ENCODE measurements around the gene GHRHR.

The GHRHR gene

DNA sequence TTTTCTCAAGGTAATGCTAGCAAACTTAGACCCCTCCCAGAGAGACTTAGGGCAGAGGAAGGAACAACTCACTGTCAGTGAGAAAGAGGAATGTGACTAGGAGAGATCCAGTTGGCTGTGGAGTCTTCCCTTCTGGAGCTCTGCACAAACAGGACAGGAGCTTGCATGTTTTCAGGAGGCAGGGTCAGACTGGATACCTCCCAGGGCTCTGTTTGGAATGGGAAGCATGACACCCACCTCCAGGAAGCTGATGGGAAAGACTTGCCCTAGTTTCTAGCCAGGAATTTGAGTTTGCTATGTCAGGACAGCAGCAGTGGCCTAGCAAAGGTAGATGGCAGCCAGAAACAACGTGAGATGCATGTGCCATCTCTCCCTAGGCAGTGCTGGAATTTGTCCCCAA, 40.6 kb downstream of the GHRHR start:
- no peak for DNase-seq (ENCODE audit: low read depth, low spot score)

DNA sequence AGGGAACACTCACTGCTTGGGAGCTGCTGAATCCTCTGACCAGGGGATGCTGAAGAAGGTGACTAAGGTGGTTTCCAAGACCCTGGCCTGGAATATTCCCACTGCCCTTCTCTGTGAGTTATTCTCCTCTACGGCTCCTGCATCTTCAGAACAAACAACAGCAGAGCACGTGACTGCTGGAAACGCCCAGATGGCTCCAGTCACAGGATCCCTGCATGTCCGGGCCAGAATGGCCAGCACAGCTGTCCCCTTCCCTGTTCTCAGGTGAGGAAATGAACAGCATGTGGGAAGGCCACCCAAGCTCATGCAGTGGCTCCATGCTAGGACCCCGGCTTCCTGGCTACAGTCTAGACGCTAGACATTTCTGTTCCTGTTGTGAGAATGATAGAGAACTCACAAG, 43.1 kb downstream of the GHRHR start:
- no peak for DNase-seq (ENCODE audit: low read depth, low spot score)

DNA sequence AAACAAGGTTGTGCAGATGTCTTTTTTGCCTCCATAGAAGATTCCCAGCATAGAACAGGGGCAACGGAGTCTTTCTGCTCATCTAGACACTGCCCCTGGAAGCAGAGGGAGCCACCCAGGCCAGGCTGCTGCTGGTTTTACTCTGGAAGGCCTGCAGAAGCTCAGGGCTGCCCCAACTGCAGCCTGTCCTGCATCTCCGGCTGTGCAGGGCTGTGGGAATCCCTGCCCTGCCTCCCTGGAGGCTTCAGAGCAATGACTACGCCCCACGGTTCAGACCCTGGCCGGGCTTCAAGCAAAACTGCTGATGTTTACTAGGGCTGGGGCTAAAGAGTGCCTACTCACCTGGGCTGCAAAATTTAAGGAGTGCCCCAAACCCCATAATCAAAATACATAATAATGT, 43.9 kb downstream of the GHRHR start:
- DNase-seq (ENCODE audit: low read depth, low spot score), result no peak

DNA sequence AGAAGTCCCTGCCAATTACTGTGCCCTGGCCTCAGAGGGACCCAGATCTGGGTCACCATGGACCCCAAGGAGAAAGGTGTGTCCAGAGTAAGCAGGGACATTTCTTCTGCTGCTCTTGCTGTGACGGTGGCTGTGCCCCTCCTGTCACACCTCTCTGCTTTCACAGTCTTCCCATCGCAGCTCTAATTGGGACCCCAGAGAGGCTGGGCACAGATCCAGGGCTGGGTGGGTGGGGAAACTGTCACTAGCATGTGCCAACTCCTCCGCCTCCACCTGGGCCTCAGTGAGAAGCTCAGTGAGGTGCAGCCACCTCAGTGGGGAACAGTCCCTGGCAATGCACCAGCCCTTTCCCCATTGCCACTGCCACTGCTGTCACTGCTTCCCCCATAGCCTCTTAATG, 51.1 kb downstream of the GHRHR start:
- no peak for DNase-seq (ENCODE audit: low read depth, low spot score)

DNA sequence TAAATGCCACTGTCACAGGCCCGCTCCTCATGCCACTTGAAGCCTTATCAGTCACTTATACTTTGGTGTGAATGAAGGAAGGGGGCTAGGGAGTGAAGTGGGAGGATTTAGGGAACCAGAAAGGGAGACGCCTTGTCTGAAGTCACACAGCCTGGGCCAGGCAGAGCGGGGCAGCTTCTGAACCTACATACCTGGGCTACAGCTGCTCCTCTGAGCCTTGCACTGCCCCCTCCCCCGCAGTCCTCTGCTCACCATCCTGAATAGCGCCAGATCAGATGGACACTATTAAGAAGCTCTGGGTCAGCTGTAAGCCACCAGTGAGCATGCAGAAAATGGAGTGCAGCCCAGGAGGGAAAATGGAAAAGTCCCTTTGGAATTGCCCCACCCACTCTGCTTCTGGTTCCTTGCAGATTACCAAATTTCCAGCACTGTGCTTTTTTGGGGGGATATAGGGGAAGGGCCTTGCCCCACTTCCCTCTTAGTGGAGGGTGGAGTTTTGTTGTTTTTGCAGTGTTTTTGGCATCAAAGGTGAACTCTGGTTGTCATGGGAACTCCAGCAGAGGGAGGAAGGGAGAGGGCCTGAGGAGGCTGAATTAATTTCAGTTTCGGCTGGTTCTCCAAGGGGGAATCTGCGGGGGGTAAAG, 53.4 kb downstream of the GHRHR start:
- no peak for DNase-seq (ENCODE audit: low read depth, low spot score)

DNA sequence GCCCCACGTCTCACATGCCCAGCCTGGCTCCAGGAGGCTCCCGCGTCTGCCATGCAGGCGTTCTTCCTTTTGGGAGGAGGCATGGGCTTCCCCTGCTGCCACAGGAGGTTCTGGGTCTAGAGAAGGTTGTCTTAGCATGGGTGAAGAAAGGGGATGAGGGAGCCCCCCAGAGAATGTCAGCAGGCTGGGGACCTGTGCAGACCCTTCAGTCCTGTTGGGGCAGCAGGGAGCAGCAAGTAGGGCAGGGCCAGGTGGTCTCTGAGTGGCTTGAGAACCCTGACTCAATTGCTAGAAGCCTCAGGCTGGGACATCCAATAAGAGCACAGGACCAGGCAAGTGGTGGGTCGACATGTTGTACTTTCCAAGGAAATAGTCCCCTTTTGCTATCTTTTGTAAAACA, 54.0 kb downstream of the GHRHR start:
- DNase-seq (ENCODE audit: low read depth, low spot score), result no peak

DNA sequence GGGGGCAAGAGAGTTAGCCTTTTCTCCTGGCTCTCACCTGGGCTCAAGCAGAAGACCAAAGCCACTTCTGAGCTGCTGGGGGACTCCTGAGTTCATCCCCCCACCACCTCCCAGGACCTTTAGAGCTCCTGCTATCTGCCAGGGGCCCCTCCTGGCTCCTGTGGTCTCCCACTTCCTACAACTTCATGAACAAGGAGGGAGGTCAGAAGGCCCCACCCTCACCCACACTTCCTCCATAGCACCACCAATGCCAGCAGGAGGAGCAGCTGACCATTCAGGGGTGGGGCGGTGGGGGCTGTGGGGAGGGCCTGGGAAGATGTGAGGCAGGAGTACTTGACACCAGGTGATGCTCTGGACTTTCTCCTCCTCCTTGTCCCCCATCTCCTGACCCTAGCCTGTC, 55.8 kb downstream of the GHRHR start:
- no peak for DNase-seq (ENCODE audit: low read depth, low spot score)

DNA sequence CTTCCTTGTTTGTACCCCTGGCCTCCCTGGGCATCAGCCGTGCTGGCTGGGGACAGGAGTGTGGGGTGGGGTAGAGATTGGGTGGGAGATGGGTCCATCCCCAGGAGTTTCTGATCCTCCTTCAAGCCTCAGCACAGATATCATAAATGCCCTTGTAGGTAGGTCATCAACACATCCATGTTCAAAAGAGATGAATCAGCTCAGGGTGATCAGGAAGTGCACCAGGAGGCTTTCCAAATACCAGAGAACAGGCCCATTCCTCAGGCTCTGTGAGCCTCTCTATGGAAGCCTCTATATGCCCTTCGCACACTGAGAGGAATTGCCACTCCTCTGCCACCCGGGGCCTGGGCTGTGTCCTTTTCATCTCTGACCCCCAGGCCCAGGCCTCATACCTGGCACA, 56.4 kb downstream of the GHRHR start:
- no peak for DNase-seq (ENCODE audit: low read depth, low spot score)

DNA sequence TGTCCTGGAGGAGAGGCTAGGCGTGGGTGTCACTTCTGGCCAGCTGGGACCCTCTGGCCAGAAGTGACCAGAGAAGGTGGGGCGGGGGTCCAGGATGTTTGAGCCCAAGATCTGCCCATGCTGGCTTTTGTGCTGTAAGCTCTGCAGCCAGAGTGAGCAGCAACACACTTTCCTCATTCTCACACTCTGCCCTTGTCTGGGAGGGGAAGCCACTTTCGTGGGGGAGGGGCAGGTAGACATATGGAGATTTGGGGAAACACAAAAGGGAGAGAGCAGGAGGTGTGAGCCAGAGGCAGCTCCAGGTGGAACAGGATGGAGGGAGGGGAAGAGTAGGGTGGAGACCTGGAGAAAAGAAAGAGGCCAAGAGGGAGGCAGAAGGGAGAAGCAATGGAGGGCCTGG, 56.9 kb downstream of the GHRHR start:
- no peak for DNase-seq (ENCODE audit: low read depth, low spot score)

DNA sequence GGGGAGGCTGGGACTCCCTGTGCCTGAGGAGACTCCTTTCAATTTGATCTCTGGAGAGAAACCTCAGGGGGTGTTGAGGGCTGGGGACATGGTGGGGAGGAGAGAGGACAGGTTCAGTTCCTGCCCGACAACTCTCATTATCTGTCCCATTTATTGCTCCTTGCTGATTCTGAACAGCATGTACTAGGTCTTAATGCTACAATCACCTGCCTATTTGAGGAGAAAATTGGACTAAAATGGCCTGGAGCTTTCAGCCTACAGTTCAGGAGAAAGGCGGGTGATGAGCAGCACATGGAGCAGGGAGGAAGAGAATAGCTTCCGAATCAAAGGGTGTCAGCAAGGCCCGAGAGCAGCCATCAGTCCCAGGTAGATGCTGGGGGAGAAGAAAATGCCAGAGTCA, 58.4 kb downstream of the GHRHR start:
- no peak for DNase-seq (ENCODE audit: low read depth, low spot score)

DNA sequence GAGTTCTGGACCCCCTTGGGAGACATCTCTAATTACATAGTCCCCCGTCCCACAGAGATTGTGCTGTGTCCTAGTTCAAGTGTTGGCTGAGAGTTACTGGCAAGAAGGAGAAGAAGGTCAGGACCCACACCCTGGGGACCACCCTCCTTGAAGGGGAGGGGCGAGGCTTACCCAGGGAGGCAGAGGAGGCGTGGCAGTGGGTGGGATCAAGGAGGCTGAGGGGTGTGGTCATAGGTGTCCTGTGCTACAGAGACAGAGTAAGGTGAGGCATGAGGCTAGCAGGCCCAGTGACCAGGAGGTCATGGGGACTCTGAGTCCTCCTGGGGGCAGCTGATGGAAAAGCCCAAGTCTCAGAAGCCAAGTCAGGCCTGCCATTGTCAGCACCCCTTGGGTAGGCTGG, 59.0 kb downstream of the GHRHR start:
- no peak for DNase-seq (ENCODE audit: low read depth, low spot score)

DNA sequence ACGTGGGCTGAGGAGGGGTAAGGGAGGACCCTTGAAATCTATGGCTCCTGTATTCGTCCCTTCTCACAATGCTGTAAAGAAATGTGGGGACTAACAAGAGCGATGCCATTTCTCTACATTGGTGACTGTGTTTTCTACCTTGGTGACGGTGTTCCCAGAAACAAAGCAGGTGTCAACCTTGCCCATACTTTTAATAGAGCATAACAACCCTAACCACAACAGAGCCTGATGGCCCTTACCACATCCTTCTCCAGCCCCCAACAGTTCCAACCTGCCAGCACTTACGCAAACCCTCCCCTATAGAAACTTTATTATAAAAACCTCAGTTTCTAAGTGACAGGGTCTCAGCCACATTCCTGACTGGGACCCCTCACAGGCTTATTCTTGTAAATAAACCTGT, 60.1 kb downstream of the GHRHR start:
- no peak for DNase-seq (ENCODE audit: low read depth, low spot score)

DNA sequence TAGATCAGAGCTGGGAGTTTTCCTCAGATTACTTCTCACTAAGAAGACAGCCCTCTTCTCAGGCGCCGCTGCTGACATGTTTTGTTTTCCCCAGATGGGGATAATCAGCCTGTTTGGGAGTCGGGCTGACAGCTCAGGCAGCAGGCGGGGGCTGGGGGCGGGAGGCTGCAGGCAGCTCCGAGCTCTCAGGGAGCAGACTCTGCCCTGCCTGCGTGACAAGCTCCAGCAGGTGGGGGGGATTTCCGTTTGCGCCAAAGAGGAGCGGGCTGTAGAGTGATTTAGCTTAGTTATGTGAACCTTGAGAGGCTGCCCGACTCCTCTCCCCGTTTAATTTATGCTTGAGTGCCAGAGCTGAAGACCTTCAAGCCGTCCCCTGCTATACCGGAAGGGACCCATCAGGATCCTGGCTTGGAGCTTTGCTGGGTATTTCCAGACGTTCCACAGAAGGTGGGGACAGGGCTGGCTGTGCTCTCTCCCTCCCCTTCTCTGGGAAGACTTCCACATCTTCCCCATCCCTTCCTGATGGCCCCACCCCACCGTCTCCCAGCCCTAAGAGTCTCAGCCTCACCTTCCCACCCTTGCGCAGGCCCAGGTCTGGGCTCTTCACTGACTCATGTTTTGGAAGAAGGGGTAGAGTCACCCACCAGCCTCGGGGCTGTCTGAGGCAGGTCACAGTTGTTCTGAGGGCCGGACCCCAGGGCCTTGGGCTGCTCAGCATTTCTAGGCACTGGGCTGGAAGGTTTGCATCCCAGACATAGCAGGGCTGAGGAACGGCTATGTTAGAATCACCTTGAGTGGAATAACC, 63.6 kb downstream of the GHRHR start:
- peak; percentile 69 for DNase-seq (ENCODE audit: low read depth, low spot score)

DNA sequence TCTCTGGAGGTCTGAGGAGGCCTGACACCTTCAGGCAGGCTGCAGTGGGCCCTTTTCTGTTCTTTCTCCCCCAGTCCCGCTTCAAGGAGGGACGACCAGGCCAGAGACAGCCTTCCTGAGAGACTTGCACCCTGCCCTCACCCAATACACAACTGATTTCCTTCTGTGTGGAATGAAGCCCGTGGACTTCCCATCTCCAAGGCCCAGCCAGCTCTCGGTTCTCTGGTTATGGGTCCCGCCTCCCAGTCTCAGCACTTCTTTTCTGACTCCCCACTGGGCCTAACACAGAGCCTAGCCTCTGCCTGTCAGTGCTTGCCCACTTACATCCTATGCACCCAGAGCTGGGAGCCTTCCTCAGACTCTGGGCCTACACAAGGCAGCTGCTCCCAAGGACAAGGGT, 64.3 kb downstream of the GHRHR start:
- DNase-seq (ENCODE audit: low read depth, low spot score), result no peak

DNA sequence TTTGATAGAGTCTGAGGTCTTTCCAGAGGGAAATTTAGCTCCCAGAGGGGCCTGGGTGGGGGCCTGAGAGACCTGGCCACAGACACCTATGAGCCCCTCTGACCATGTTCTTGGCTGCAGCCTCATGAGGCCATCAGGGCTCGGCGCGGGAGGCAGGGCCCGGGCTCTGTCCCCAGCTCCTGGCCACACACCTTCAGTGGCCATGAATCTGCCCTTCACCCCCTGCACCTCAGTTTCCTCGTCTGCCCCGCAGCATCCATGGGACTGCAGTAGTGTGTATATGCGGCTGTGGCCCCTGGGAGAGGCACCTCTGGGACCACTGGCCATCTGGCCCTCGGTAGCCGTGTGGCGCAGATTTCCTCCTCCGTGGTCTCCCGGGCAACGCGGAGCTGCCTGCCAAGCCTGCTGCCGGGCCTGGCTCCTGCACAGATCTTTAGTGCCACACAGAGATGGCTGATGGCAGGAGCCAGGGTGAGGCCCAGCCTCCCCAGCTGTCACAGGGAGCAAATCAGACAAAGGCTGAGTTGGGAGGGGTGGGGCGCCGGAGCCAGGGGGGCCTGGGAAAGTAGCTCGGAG, 64.8 kb downstream of the GHRHR start:
- no peak for DNase-seq (ENCODE audit: low read depth, low spot score)
